Measurements from ENCODE around the gene CCDC15.
A peak's percentile ranks its signal among the peaks of the same experiment; 100 is the strongest.

CCDC15 gene

DNA sequence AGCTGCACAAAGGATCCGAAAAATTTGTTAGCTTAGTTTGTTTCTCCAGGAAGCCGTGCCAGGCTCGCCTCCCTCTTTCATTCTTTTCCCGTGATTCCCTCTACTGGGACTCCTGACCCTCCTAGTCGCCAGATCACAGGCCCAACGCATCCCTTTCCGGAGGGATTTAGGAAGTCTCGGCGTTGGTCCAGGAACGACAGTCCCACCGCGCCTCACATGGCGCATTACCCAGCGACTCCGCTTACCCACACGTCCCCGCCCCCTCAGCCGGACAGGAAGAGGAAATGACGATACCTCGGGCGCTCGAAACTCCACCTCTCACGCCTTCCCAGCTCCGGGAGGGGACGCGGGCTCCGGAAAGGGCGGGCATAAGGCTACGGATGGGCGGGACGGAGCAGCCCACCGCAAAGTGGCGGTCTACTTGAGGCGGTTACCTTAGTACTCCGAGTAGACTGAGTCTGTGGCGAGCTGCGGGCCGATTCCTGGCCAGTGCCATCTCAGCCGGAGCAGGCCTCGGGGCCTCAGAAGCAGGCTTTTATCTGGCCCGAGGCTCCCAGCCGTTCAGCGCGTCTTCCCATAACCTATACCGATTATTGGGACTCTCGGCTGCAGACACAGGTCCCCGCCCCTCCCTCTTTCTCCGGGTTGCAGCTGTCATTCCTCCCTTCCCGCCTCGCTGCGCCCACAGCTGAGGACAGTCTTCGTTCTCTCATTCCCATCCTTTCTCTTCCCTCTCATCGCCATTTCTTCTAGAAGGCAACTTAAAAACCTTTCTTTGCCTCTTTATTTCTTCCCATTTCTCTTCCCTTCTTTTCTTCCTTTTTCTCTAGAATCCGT is at the start of gene CCDC15:
Gene CCDC15 (plus strand): TSS at position 450 of the 837 bp plus-strand sequence. CDS start 531 bp downstream, outside the sequence.
- DNase-seq: peak; percentile 96

- no peak for DNase-seq
Measured at GRCh38 chr11:124915541-124916369, 38.2 kb upstream of the CCDC15 start.

DNA sequence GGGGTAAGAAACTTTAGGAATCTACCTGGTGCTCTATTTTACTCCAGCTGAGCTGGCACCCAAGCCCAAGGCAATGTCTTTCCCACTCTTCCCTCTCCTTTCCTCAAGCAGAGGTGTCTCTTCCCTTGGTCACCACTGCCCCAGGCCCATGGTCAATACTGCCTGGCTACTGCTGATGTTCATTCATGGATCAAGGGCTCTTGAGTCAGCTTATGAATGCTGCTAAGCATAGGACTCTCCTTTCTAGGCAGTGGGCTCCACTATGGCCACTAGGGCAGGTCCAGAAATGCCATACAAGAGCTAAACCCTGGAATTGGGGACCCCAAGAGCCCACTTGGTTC is 37.7 kb upstream of the CCDC15 start:
- DNase-seq: no peak

GRCh38 chr11:124917115-124917637 is 36.8 kb upstream of the CCDC15 start:
- no peak for DNase-seq

GRCh38 chr11:124918950-124919349 is 35.1 kb upstream of the CCDC15 start, which contains the start of gene HEPN1:
TSS of gene HEPN1 (plus strand) at chr11:124919250.
- DNase-seq: no peak

DNA sequence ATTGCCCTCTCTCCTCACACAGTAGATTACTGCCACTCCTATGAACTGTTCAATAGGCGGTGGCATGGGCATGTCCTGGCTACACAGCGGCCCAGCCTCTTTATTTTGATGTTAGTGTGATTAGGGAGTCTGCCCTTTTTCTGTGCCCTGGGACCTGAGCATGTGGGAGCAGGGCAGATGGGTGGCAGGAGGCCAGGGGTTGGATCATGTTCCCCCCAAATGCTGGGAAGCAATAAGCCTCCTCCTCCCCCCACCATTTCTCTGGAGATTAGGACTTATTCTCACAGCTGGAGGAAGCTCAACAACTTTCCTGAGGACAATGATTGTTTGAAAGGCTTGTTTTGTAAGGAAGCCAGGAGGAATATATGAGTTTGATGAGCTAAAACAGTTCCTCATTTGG is 34.1 kb upstream of the CCDC15 start:
- DNase-seq: no peak

DNA sequence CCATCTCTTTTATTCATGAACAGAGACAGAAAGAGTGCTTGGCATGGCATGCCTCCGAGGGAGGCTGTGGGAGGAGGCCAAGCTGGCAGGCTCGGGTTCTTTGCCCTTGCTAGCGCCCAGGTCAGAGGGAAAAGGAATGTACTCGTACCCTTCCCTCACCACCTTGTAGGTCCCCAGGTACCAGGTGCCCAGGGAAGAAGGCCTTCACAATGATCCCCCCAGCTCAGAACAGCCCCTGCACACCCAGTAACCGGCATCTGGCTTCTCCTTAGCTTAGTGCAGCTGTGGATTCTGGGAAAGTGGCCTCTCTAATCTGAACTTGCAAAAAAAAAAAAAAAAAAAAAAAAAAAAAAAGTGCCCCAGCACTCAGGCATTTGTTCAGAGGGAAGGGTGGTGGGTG is 33.6 kb upstream of the CCDC15 start:
- DNase-seq: no peak

- peak; percentile 74 for DNase-seq
Measured at GRCh38 chr11:124920870-124921609, 33.0 kb upstream of the CCDC15 start.

GRCh38 chr11:124922831-124923230 is 31.2 kb upstream of the CCDC15 start:
- DNase-seq: no peak

GRCh38 chr11:124923296-124923695 is 30.7 kb upstream of the CCDC15 start:
- DNase-seq: no peak

GRCh38 chr11:124928942-124929665 is 24.9 kb upstream of the CCDC15 start:
- DNase-seq: no peak

DNA sequence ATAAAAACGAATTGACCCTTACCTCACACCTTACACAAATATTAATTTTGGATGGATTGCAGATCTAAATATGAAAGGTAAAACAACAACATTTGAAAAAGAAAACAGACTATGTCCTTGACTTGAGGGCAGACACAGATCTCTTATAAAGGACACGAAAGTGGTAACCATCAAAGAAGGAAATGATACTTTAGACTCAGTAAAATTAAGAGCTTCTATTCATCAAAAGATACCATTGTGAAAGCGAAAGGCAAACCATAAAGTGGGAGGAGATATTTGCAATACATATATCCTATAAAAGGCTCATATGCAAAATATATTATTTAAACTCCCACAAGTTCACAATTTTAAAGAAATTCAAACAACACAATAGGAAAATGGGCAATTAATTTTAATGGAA is 23.2 kb upstream of the CCDC15 start:
- DNase-seq: no peak

DNA sequence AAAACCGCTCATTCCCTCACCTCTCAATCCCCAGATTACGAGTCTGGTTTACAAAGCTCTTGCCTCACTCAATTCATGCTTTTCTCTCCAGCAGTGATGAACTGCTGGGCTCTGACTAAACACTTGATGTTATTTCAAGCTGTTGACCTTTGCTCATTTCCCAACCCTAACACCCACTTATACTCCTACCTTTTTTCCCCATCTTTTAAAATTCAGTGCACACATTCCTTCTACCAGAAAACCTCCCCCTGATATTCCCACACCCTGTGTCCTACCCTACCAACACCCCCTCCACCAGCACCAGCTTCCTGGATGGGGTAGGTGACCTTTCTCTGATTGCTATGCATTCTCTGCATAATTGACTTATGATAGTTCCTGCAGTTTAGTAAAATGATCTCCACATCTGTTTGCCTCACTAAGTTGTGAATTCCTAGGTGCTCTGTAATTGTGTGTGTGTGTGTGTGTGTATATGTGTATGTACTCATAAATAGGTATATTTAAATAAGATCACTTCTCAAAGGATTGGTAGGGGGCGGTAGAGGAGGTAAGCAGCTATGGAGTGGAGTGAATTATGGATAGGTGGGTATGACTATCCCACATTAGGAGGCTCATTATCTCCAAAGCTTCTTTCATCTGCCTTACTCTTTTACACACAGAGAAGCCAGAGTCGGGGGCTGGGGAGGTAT is 19.0 kb upstream of the CCDC15 start:
- DNase-seq: no peak

DNA sequence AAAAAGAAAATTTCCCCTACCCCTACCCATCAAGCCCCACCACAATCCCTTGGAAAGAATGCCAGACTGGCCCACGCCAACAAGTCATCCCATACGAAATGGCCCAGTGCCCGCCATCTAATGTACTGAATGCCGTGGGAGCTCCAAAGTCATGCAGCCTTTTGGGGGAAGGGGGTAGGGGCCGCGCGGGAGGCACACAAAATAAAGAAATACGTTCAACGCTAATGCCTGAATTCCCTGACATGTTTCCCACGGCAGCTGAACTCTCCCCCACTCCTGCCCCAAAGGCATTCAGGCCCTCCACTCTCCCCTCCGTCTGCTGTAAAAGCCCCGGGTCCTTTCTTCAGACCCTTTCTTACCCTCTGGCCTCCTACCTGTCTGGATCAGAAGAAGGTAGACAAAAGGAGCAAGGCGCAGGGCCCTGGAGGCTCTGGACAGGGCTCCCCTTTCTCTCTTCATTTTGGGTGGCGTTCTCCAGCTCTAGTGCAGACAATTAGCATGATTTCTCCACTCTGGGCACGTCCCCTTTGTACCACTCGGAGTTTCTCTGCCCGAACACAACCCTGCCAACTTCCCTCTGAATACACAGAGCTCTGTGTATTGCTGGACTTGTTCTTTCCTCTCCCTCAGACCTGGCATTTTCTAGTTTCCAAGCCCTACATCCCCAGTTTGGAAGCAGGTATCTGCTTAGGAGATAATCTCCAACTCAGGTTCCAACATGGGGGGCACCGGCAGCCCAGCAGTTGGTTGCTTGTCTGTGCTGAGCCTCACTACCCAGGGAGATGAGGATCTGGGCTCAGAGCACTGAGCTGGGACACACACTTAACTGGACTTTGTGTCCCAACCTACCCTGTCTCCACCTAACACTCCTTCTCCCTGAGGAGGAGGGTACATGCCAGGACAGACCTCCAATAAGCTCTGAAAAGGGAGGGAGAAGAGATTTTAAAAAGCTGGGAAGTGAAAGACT is 18.2 kb upstream of the CCDC15 start, which contains the start of gene HEPACAM:
Gene HEPACAM (minus strand): TSS at position 500 of the 967 bp plus-strand sequence. CDS start 41 bp downstream, at position 459.
- no peak for DNase-seq

GRCh38 chr11:124937336-124937935 is 16.6 kb upstream of the CCDC15 start:
- no peak for DNase-seq

DNA sequence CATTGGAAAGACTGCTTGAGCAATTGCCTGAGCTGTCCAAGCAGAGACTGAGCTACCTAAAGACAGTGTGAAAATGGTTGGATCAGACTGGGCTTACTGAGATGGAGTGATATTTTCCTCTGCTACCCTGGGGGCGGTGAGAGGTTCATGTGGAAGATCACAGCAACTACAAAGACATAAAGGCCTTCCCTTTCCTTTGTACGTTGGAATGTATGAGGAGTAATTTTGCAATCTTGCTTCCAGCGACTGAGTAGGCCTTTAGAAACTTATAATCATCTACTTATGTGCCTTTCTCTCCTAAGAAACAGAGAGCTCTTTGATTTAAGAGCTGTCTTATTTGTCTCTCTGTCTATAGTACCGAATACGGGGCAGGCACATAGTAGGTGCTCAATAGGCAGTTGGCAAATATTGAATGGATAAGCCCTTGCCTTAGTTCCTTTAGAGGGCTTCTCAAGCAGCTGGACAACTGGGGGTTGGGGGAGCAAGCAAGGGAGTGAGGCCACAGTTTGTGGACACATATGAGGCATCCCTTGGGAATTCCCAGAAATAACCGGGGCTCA is 15.7 kb upstream of the CCDC15 start:
- no peak for DNase-seq

DNA sequence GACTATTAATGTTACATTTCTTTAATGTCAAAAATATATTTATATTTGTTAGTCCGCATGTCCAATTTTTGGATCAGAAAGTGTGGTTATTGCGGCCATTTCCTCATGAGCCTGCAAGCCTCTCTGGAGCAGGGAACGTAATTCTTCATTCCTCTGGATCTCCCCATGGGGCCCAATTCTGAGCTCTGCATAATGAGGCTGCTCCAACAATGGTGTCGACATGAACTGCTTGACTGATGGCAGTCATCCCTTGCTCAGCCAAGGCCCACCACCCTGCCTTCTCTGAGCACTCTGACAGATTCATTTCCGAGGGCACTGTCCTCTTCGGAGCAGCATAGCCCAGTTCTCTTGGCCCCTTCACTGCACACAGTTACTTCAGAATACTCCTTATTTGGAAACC is 15.0 kb upstream of the CCDC15 start:
- DNase-seq: no peak

DNA sequence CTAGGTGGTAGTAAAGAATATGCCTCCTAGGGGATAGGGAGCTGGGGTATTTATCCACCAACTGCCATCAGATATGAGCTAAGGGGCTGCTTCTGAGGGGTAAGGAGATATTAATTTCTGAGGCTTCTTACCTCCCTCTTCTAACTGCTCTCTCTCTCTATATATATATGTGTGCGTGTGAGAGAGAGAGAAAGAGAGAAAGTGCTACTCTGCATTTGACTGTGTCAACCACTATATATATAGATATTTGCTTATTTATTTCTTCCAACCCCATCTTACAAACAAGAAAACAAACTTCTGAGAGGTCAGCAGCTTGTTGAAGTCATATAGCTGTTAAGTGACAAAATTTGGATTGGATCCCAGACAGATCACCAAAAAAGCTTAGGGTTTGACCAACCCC is 12.3 kb upstream of the CCDC15 start:
- DNase-seq: no peak

- DNase-seq: no peak
Measured at GRCh38 chr11:124942466-124943253, 11.3 kb upstream of the CCDC15 start.
